ENCODE data around the gene HHAT.

The HHAT gene

GRCh38 chr1:210603123-210603522 lies 274.4 kb downstream of the HHAT start:
- H3K4me3 ChIP-seq (ENCODE audit: low read length, poor library complexity, severe bottlenecking), result no peak overlapping the region
- H2AFZ ChIP-seq (ENCODE audit: low read length), result no peak overlapping the region
- H3F3A ChIP-seq (ENCODE audit: low read depth), result no peaks in the 10 kb centered on the region
- no peak overlapping the region for H3K4me2 ChIP-seq (ENCODE audit: low read depth, low read length, poor library complexity, severe bottlenecking)
- H3K9me3 ChIP-seq (ENCODE audit: insufficient read depth, low read depth, low read length), result peaks cover 3% of the 10 kb centered on the region; the same call in 1 of the 2 replicates
- H3K4me1 ChIP-seq (ENCODE audit: insufficient read depth, low read length, poor library complexity, severe bottlenecking), result peaks cover 19% of the 10 kb centered on the region
- TF ChIP-seq CTCF (conservative IDR thresholded peaks at IDR 0.05; ENCODE audit: low read length), result no peak
- no peak for TF ChIP-seq EZH2phosphoT487 (IDR thresholded peaks at IDR 0.05; ENCODE audit: borderline replicate concordance)
- H3K9ac ChIP-seq (ENCODE audit: low read depth, low read length, poor library complexity, severe bottlenecking), result no peak overlapping the region
- H3K36me3 ChIP-seq (ENCODE audit: insufficient read depth, low read length), result no peaks in the 10 kb centered on the region
- no peaks in the 10 kb centered on the region for H3K9me2 ChIP-seq (replicated peaks; ENCODE audit: low read depth, low read length)
- no peaks in the 10 kb centered on the region for H3K79me2 ChIP-seq (ENCODE audit: insufficient read depth, low read length)
- H4K20me1 ChIP-seq (ENCODE audit: insufficient read depth, low read length, poor library complexity, severe bottlenecking), result no peaks in the 10 kb centered on the region
- no peaks in the 10 kb centered on the region for H3K27me3 ChIP-seq (ENCODE audit: insufficient read depth, low read length, poor library complexity, severe bottlenecking)

- no peaks in the 10 kb centered on the region for H3F3A ChIP-seq (ENCODE audit: low read depth)
- no peaks in the 10 kb centered on the region for H3K36me3 ChIP-seq (ENCODE audit: insufficient read depth, low read length)
- peaks cover 3% of the 10 kb centered on the region; the same call in 1 of the 2 replicates for H3K9me3 ChIP-seq (ENCODE audit: insufficient read depth, low read depth, low read length)
- peaks cover 19% of the 10 kb centered on the region for H3K4me1 ChIP-seq (ENCODE audit: insufficient read depth, low read length, poor library complexity, severe bottlenecking)
- H3K79me2 ChIP-seq (ENCODE audit: insufficient read depth, low read length), result no peaks in the 10 kb centered on the region
- H3K9me2 ChIP-seq (replicated peaks; ENCODE audit: low read depth, low read length), result no peaks in the 10 kb centered on the region
- no peak overlapping the region for H3K4me3 ChIP-seq (ENCODE audit: low read length, poor library complexity, severe bottlenecking)
- H3K27me3 ChIP-seq (ENCODE audit: insufficient read depth, low read length, poor library complexity, severe bottlenecking), result no peaks in the 10 kb centered on the region
- H2AFZ ChIP-seq (ENCODE audit: low read length), result no peak overlapping the region
- H4K20me1 ChIP-seq (ENCODE audit: insufficient read depth, low read length, poor library complexity, severe bottlenecking), result no peaks in the 10 kb centered on the region
- TF ChIP-seq EZH2phosphoT487 (IDR thresholded peaks at IDR 0.05; ENCODE audit: borderline replicate concordance), result no peak
- no peak for TF ChIP-seq CTCF (conservative IDR thresholded peaks at IDR 0.05; ENCODE audit: low read length)
- H3K4me2 ChIP-seq (ENCODE audit: low read depth, low read length, poor library complexity, severe bottlenecking), result no peak overlapping the region
- H3K9ac ChIP-seq (ENCODE audit: low read depth, low read length, poor library complexity, severe bottlenecking), result no peak overlapping the region
Measured at GRCh38 chr1:210605099-210605498, 276.4 kb downstream of the HHAT start.

GRCh38 chr1:210607361-210607760 lies 278.7 kb downstream of the HHAT start:
- H3K27me3 ChIP-seq (ENCODE audit: insufficient read depth, low read length, poor library complexity, severe bottlenecking), result no peaks in the 10 kb centered on the region
- H3K9me2 ChIP-seq (replicated peaks; ENCODE audit: low read depth, low read length), result no peaks in the 10 kb centered on the region
- no peaks in the 10 kb centered on the region for H4K20me1 ChIP-seq (ENCODE audit: insufficient read depth, low read length, poor library complexity, severe bottlenecking)

More at GRCh38 chr1:210607361-210607760, 278.7 kb downstream of the HHAT start:
- Histone ChIP-seq H3K9ac (ENCODE audit: low read depth, low read length, poor library complexity, severe bottlenecking) (no peak overlapping the region), H2AFZ (ENCODE audit: low read length) (no peak overlapping the region), H3K36me3 (ENCODE audit: insufficient read depth, low read length) (no peaks in the 10 kb centered on the region), H3K9me3 (ENCODE audit: insufficient read depth, low read depth, low read length) (peaks cover 3% of the 10 kb centered on the region; the same call in 1 of the 2 replicates), H3F3A (ENCODE audit: low read depth) (no peaks in the 10 kb centered on the region), H3K79me2 (ENCODE audit: insufficient read depth, low read length) (no peaks in the 10 kb centered on the region), H3K4me1 (ENCODE audit: insufficient read depth, low read length, poor library complexity, severe bottlenecking) (peaks cover 13% of the 10 kb centered on the region), H3K4me3 (ENCODE audit: low read length, poor library complexity, severe bottlenecking) (no peak overlapping the region), H3K4me2 (ENCODE audit: low read depth, low read length, poor library complexity, severe bottlenecking) (no peak overlapping the region)
- TF ChIP-seq EZH2phosphoT487 (IDR thresholded peaks at IDR 0.05; ENCODE audit: borderline replicate concordance) (no peak), CTCF (conservative IDR thresholded peaks at IDR 0.05; ENCODE audit: low read length) (no peak)

Measured in Loucy (cell line).